Progenitor cell of endocrine pancreas (in vitro differentiated cells): ENCODE results near the gene CCR7. TPM values are rescaled to one million over a fixed set of nuclear protein-coding genes. Genes with fewer than 3 reads are reported as not detected.

Experiments
- DNase-seq: peaks from one replicate; pipeline ENCODE4 v3.0.0; 2021; ENCODE audit warnings: low spot score; ENCODE audit not compliant: unreplicated experiment
- H3K27ac Mint-ChIP-seq: 2 replicates; pipeline ENCODE4 v1.8.0; 2021; ENCODE audit warnings: mild to moderate bottlenecking, moderate library complexity, mixed read lengths
- H3K27me3 Mint-ChIP-seq: 2 replicates; pipeline ENCODE4 v1.8.0; 2021; ENCODE audit warnings: mixed read lengths
- H3K36me3 Mint-ChIP-seq: 2 replicates; pipeline ENCODE4 v1.8.0; 2022; ENCODE audit warnings: mixed read lengths; ENCODE audit not compliant: insufficient read depth
- H3K4me1 Mint-ChIP-seq: 2 replicates; pipeline ENCODE4 v1.8.0; 2021; ENCODE audit warnings: low read depth, mixed read lengths
- H3K4me3 Mint-ChIP-seq: 2 replicates; pipeline ENCODE4 v1.8.0; 2021; ENCODE audit warnings: low read depth, mild to moderate bottlenecking, moderate library complexity, mixed read lengths
- H3K9me3 Mint-ChIP-seq: 2 replicates; pipeline ENCODE4 v1.8.0; 2021; ENCODE audit warnings: low read depth, mixed read lengths
- CTCF ChIP-seq: fragments of 200-600 bp; sonication (generic); IDR thresholded peaks from one replicate; pipeline ENCODE4 v1.5.0; 2021; ENCODE audit warnings: antibody characterized with exemption, mild to moderate bottlenecking; ENCODE audit not compliant: unreplicated experiment
- total RNA-seq: library from RNA; stranded (reverse); gene quantifications from 2 replicates; pipeline ENCODE4 v1.2.1, GENCODE V29; 2021

The CCR7 gene
- total RNA-seq, 1 donor from 2014 or later: not detected

GRCh38 chr17:40519089-40519775 is 46.0 kb downstream of the CCR7 start:
- Mint-ChIP-seq H3K9me3 (no peaks in the 10 kb centered on the region), H3K36me3 (no peaks in the 10 kb centered on the region), H3K4me1 (no peaks in the 10 kb centered on the region), H3K4me3 (no peak overlapping the region), H3K27me3 (peaks cover 25% of the 10 kb centered on the region), H3K27ac (no peak overlapping the region)
- no peak for TF ChIP-seq CTCF
- no peak for DNase-seq

GRCh38 chr17:40518401-40519088 is 46.7 kb downstream of the CCR7 start:
- no peak overlapping the region for H3K27ac Mint-ChIP-seq
- no peaks in the 10 kb centered on the region for H3K36me3 Mint-ChIP-seq
- no peaks in the 10 kb centered on the region for H3K9me3 Mint-ChIP-seq
- no peak for TF ChIP-seq CTCF
- DNase-seq: no peak
- peaks cover 31% of the 10 kb centered on the region for H3K27me3 Mint-ChIP-seq
- H3K4me1 Mint-ChIP-seq: no peaks in the 10 kb centered on the region
- H3K4me3 Mint-ChIP-seq: no peak overlapping the region

- Mint-ChIP-seq H3K9me3 (no peaks in the 10 kb centered on the region), H3K4me1 (no peaks in the 10 kb centered on the region), H3K36me3 (no peaks in the 10 kb centered on the region), H3K4me3 (no peak overlapping the region), H3K27me3 (peaks cover 28% of the 10 kb centered on the region), H3K27ac (no peak overlapping the region)
- TF ChIP-seq CTCF: no peak
- DNase-seq: no peak
Observed at GRCh38 chr17:40517981-40518380, 47.3 kb downstream of the CCR7 start.

- no peak for TF ChIP-seq CTCF
- H3K9me3 Mint-ChIP-seq: no peaks in the 10 kb centered on the region
- no peak for DNase-seq
- no peak overlapping the region for H3K27ac Mint-ChIP-seq
- no peak overlapping the region for H3K4me3 Mint-ChIP-seq
- H3K4me1 Mint-ChIP-seq: no peaks in the 10 kb centered on the region
- no peaks in the 10 kb centered on the region for H3K36me3 Mint-ChIP-seq
- H3K27me3 Mint-ChIP-seq: peaks cover 28% of the 10 kb centered on the region
Observed at GRCh38 chr17:40517286-40517662, 48.0 kb downstream of the CCR7 start.

GRCh38 chr17:40516581-40517285 is 48.5 kb downstream of the CCR7 start:
- no peak for DNase-seq
- H3K4me3 Mint-ChIP-seq: no peak overlapping the region
- no peaks in the 10 kb centered on the region for H3K36me3 Mint-ChIP-seq
- H3K27ac Mint-ChIP-seq: no peak overlapping the region
- H3K4me1 Mint-ChIP-seq: no peaks in the 10 kb centered on the region
- TF ChIP-seq CTCF: no peak
- H3K27me3 Mint-ChIP-seq: peaks cover 23% of the 10 kb centered on the region
- no peaks in the 10 kb centered on the region for H3K9me3 Mint-ChIP-seq
